Loucy (cell line): ENCODE measurements around the gene RRAGB.

Experiments
- CTCF ChIP-seq: fragments of 200-600 bp; sonication (generic); conservative IDR thresholded peaks from 2 replicates; pipeline ENCODE4 v1.5.1; 2014; ENCODE audit warnings: mild to moderate bottlenecking, antibody characterized with exemption, low read length
- EZH2phosphoT487 ChIP-seq: fragments of 200-600 bp; IDR thresholded peaks from 2 replicates; pipeline ENCODE4 v1.6.1; 2018; ENCODE audit warnings: antibody characterized with exemption, mild to moderate bottlenecking, moderate library complexity, borderline replicate concordance

- no peak for TF ChIP-seq CTCF
- no peak for TF ChIP-seq EZH2phosphoT487
Measured at GRCh38 chrX:55668084-55668483, 49.5 kb upstream of the RRAGB start.
